LNCaP clone FGC (cell line): ENCODE data around the gene DHDDS.

Experiments
- DNase-seq: peaks from one replicate; pipeline ENCODE4 v3.0.0-alpha.2; 2011; ENCODE audit warnings: low read depth
- H3K4me3 ChIP-seq: 2 replicates; pipeline ENCODE4 v1.5.1; 2011; ENCODE audit warnings: mild to moderate bottlenecking, low read depth, low read length, control low read depth
- CTCF ChIP-seq: IDR thresholded peaks from 2 replicates; pipeline ENCODE4 v1.5.1; 2012; ENCODE audit warnings: mild to moderate bottlenecking; ENCODE audit not compliant: control insufficient read depth, insufficient read depth; ENCODE audit errors: extremely low read depth

DHDDS gene

GRCh38 chr1:26409191-26409807 is 22.8 kb upstream of the DHDDS start:
- H3K4me3 ChIP-seq = no peak overlapping the region
- DNase-seq = no peak
- TF ChIP-seq CTCF = no peak

GRCh38 chr1:26410706-26411623 is 21.2 kb upstream of the DHDDS start, which contains the start of gene LIN28A:
TSS of gene LIN28A (plus strand) at chr1:26410817. CDS start at chr1:26410892, 75 bp downstream.
- H3K4me3 ChIP-seq = no peak within 1 kb of the TSS
- no peak for DNase-seq
- TF ChIP-seq CTCF = no peak

GRCh38 chr1:26411624-26412074 is 20.5 kb upstream of the DHDDS start:
- no peak for TF ChIP-seq CTCF
- DNase-seq = no peak
- H3K4me3 ChIP-seq = no peak overlapping the region

- H3K4me3 ChIP-seq = no peak overlapping the region
- DNase-seq = no peak
- no peak for TF ChIP-seq CTCF
Measured at GRCh38 chr1:26412180-26412840, 19.8 kb upstream of the DHDDS start.

- TF ChIP-seq CTCF = no peak
- no peak overlapping the region for H3K4me3 ChIP-seq
- DNase-seq = no peak
Measured at GRCh38 chr1:26413031-26413430, 19.1 kb upstream of the DHDDS start.

- DNase-seq = no peak
- TF ChIP-seq CTCF = peak; percentile 82
- no peak overlapping the region for H3K4me3 ChIP-seq
Measured at GRCh38 chr1:26417111-26417759, 14.9 kb upstream of the DHDDS start.
